Adrenal gland (tissue), 12 donors: ENCODE measurements around the gene CISH. TPM values are rescaled to one million over a fixed set of nuclear protein-coding genes. Genes with fewer than 3 reads are reported as not detected.

ENCODE experiments used
- DNase-seq, 7 donors: peaks; one replicate each; pipeline ENCODE4 v3.0.0-alpha.2; 2019 to 2020
- H3K27ac ChIP-seq, 5 donors: fragments of 200-600 bp; sonication (generic) in 4 of 5; 1 replicate in 3 of 5; 2 replicates in 2 of 5; pipeline versions ENCODE4 v1.5.1 to v1.8.0; 2016 to 2020; ENCODE audit warnings: mild to moderate bottlenecking in 1 of 5
- H3K27me3 ChIP-seq: fragments of 200-600 bp; 2 replicates; pipeline ENCODE4 v1.8.0; 2021
- H3K36me3 ChIP-seq, 2 donors: fragments of 200-600 bp; replicated peaks in 1 of 2; 1 replicate in 1 of 2; 2 replicates in 1 of 2; pipeline versions ENCODE4 v1.5.1 to v1.8.0; 2018 to 2022
- H3K4me1 ChIP-seq, 2 donors: fragments of 200-600 bp; replicated peaks in 1 of 2; 1 replicate in 1 of 2; 2 replicates in 1 of 2; pipeline versions ENCODE4 v1.5.1 to v1.8.0; 2018 to 2021
- H3K4me3 ChIP-seq, 4 donors: fragments of 200-600 bp; sonication (generic) in 3 of 4; one replicate each; pipeline ENCODE4 v1.5.1; 2016 to 2018
- H3K9me3 ChIP-seq, 3 donors: fragments of 200-600 bp; sonication (generic) in 1 of 3; replicated peaks in 1 of 3; 1 replicate in 2 of 3; 2 replicates in 1 of 3; pipeline versions ENCODE4 v1.5.1 to v1.8.0; 2016 to 2021
- CTCF ChIP-seq, 6 experiments: fragments of 450-650 bp in 4 of 6; fragments of 200-600 bp in 2 of 6; sonication (generic) in 1 of 6; IDR thresholded peaks; 1 replicate in 5 of 6; 2 replicates in 1 of 6; pipeline versions ENCODE4 v1.5.1 to v1.8.0; 2016 to 2021; ENCODE audit warnings: antibody characterized with exemption in 6 of 6, mild to moderate bottlenecking in 2 of 6, moderate library complexity in 1 of 6
- POLR2A ChIP-seq, 2 donors: fragments of 450-650 bp; IDR thresholded peaks; one replicate each; pipeline ENCODE4 v1.6.1; 2017; ENCODE audit warnings: antibody characterized with exemption in 2 of 2, mild to moderate bottlenecking in 2 of 2, moderate library complexity in 1 of 2
- WGBS, 4 donors: extraction: QIAGEN DNeasy Blood & Tissue Kit in 2 of 4; methylation state at CpG; one replicate each; pipeline versions ENCODE4 v1.1.5 to v1.1.7; 2013 to 2017; 5-methylcytosine and 5-hydroxymethylcytosine counted together
- intact Hi-C, 2 donors: fragments of 100-400 bp; cut with DNase I; formaldehyde crosslinking; loops; one replicate each; pipeline versions ENCODE4 v1.14.1 to v1.15.0; 2022 to 2023
- polyA plus RNA-seq, 3 donors: library from polyadenylated mRNA; stranded (reverse); fragments of 200-250 nt in 2 of 3; fragments of 350-450 nt in 1 of 3; fragmentation: Illumina TruSeq in 1 of 3; extraction: RNeasy Lipid Tissue Mini Kit (QIAGEN cat#74804) in 1 of 3; gene quantifications; one replicate each; pipeline ENCODE4 v1.2.3, GENCODE V29; 2013 to 2014
- total RNA-seq, 9 donors: library from RNA; depleted of rRNA in 4 of 9; stranded (reverse); fragments of >200 nt in 4 of 9; fragments of 120-200 nt in 1 of 9; fragmentation: NEBNext Ultra II Directional in 1 of 9; extraction: Animal tissue kit (Norgen Biotek cat#: 25700) in 1 of 9; gene quantifications; one replicate each; pipeline versions ENCODE4 v1.1.0 to v1.2.4, GENCODE V29; 2013 to 2023
- donor health status: healthy with polysubstance abuse.
- donor health status: Bipolar disorder and iron deficiency.
- donor health status: DM: yes; HTN: yes; CAD: no.
- donor health status: DM: no; HTN: no; CAD: no.
- donor health status: DM: no; HTN: no; CAD: no.
- donor health status: DM: yes; HTN: yes; CAD: no.

CISH gene
- total and polyA plus RNA-seq, 12 donors: 1.8 to 12.6 (median 5.1) TPM

- 38 to 41% (median 39%) methylated on average over 4 to 6 of the region's 6 CpGs for WGBS, 4 donors
- intact Hi-C loops: no loop called here
- H3K9me3 ChIP-seq: no peaks in the 10 kb centered on the region
- no peaks in the 10 kb centered on the region for H3K36me3 ChIP-seq
- DNase-seq: peak; percentile 62 to 90 (median 88)
- no peak overlapping the region for H3K4me3 ChIP-seq
- peaks cover 0 to 35% of the 10 kb centered on the region in 2 donors for H3K4me1 ChIP-seq
- no peaks in the 10 kb centered on the region for H3K27me3 ChIP-seq
- H3K27ac ChIP-seq: peak overlapping the region in 3 of 5 donors; percentile 16 to 67 (median 65)
- no peak for TF ChIP-seq POLR2A (IDR thresholded peaks at IDR 0.05)
- TF ChIP-seq CTCF (IDR thresholded peaks at IDR 0.05): peak in 3 of 6 experiments; percentile 8 to 40 (median 23)
These were observed 16.0 kb upstream of the CISH start for GRCh38 chr3:50627407-50628051.

GRCh38 chr3:50626401-50626800 lies 14.8 kb upstream of the CISH start:
- no peaks in the 10 kb centered on the region for H3K36me3 ChIP-seq
- H3K4me3 ChIP-seq: no peak overlapping the region
- H3K9me3 ChIP-seq: no peaks in the 10 kb centered on the region
- no peak for DNase-seq
- H3K27ac ChIP-seq: no peak overlapping the region
- WGBS, 4 donors: 80 to 93% (median 83%) methylated on average over 1 to 3 of the region's 3 CpGs
- TF ChIP-seq CTCF (IDR thresholded peaks at IDR 0.05) (no peak), POLR2A (IDR thresholded peaks at IDR 0.05) (no peak)
- H3K4me1 ChIP-seq: peaks cover 0 to 28% of the 10 kb centered on the region in 2 donors
- H3K27me3 ChIP-seq: no peaks in the 10 kb centered on the region
- intact Hi-C loops: no loop called here

- intact Hi-C loops: no loop called here
- no peak overlapping the region for H3K4me3 ChIP-seq
- no peaks in the 10 kb centered on the region for H3K9me3 ChIP-seq
- DNase-seq: no peak
- peak overlapping the region in 1 of 5 donors; percentile 6 for H3K27ac ChIP-seq
- no peaks in the 10 kb centered on the region for H3K36me3 ChIP-seq
- TF ChIP-seq CTCF (IDR thresholded peaks at IDR 0.05): no peak
- no peaks in the 10 kb centered on the region for H3K27me3 ChIP-seq
- H3K4me1 ChIP-seq: peaks cover 0 to 31% of the 10 kb centered on the region in 2 donors
- 79 to 89% (median 81%) methylated on average over 14 to 18 of the region's 18 CpGs for WGBS, 4 donors
These were observed 13.9 kb upstream of the CISH start for GRCh38 chr3:50625231-50626182.

GRCh38 chr3:50624634-50625033 lies 13.1 kb upstream of the CISH start:
- no peaks in the 10 kb centered on the region for H3K9me3 ChIP-seq
- peak overlapping the region in 1 of 5 donors; percentile 62 for H3K27ac ChIP-seq
- H3K27me3 ChIP-seq: no peaks in the 10 kb centered on the region
- TF ChIP-seq POLR2A (IDR thresholded peaks at IDR 0.05) (no peak), CTCF (IDR thresholded peaks at IDR 0.05) (no peak)
- no peak for DNase-seq
- no peak overlapping the region for H3K4me3 ChIP-seq
- WGBS, 4 donors: 99 to 100% (median 100%) methylated on average over 2 of the region's 2 CpGs
- H3K4me1 ChIP-seq: peaks cover 4 to 39% of the 10 kb centered on the region in 2 donors
- H3K36me3 ChIP-seq: no peaks in the 10 kb centered on the region
- intact Hi-C loops: no loop called here
